GM23338 (cell line): ENCODE data around the gene TNNC1. TPM values are rescaled to one million over a fixed set of nuclear protein-coding genes. Genes with fewer than 3 reads are reported as not detected.

Experiments used
- ATAC-seq: fragments of 200-7000 bp; cut with Tn5 transposase; 3 replicates; pipeline ENCODE4 v1.9.1; 2020
- DNase-seq: peaks from one replicate; pipeline ENCODE4 v3.0.0-alpha.2; 2015; ENCODE audit warnings: low spot score
- H2AFZ ChIP-seq: fragments of 200-600 bp; sonication (generic); 2 replicates; pipeline ENCODE4 v1.8.0; 2016; ENCODE audit warnings: antibody characterized with exemption, mild to moderate bottlenecking, moderate library complexity
- H3F3A ChIP-seq: fragments of 200-600 bp; sonication (generic); replicated peaks from 2 replicates; pipeline ENCODE4 v1.8.0; 2017; ENCODE audit warnings: antibody characterized with exemption, mixed run types, low read depth
- H3K27ac ChIP-seq: fragments of 200-600 bp; sonication (generic); 2 replicates; pipeline ENCODE4 v1.6.1; 2016; ENCODE audit warnings: low read depth
- H3K27me3 ChIP-seq: fragments of 200-600 bp; sonication (generic); 2 replicates; pipeline ENCODE4 v1.8.0; 2016; ENCODE audit warnings: mild to moderate bottlenecking, mixed run types, moderate library complexity; ENCODE audit not compliant: insufficient read depth
- H3K36me3 ChIP-seq: fragments of 200-600 bp; sonication (generic); 2 replicates; pipeline ENCODE4 v1.8.0; 2016; ENCODE audit warnings: mild to moderate bottlenecking; ENCODE audit not compliant: insufficient read depth
- H3K4me1 ChIP-seq: fragments of 200-600 bp; sonication (generic); 2 replicates; pipeline ENCODE4 v1.8.0; 2016; ENCODE audit warnings: mild to moderate bottlenecking, moderate library complexity; ENCODE audit not compliant: insufficient read depth
- H3K4me2 ChIP-seq: fragments of 200-600 bp; sonication (generic); 2 replicates; pipeline ENCODE4 v1.7.1; 2017; ENCODE audit warnings: mixed run types
- H3K4me3 ChIP-seq: fragments of 200-600 bp; sonication (generic); 2 replicates; pipeline ENCODE4 v1.6.1; 2016; ENCODE audit warnings: mixed run types
- H3K79me2 ChIP-seq: fragments of 200-600 bp; sonication (generic); replicated peaks from 2 replicates; pipeline ENCODE4 v1.8.0; 2017; ENCODE audit warnings: mild to moderate bottlenecking; ENCODE audit not compliant: insufficient read depth
- H3K9me2 ChIP-seq: fragments of 200-600 bp; sonication (generic); 2 replicates; pipeline ENCODE4 v1.8.0; 2017; ENCODE audit not compliant: insufficient read depth
- H4K20me1 ChIP-seq: fragments of 200-600 bp; sonication (generic); replicated peaks from 2 replicates; pipeline ENCODE4 v1.8.0; 2017; ENCODE audit warnings: mild to moderate bottlenecking; ENCODE audit not compliant: insufficient read depth
- H3K27ac Mint-ChIP-seq: 2 replicates; pipeline ENCODE4 v1.8.0; 2020; ENCODE audit warnings: inconsistent platforms, mild to moderate bottlenecking, moderate library complexity, mixed read lengths
- H3K27me3 Mint-ChIP-seq: 3 replicates; pipeline ENCODE4 v1.8.0; 2022; ENCODE audit warnings: low read depth, mild to moderate bottlenecking, moderate library complexity, mixed read lengths, inconsistent platforms; ENCODE audit not compliant: insufficient read depth, poor library complexity
- H3K36me3 Mint-ChIP-seq: 3 replicates; pipeline ENCODE4 v1.8.0; 2021; ENCODE audit warnings: low read depth, mild to moderate bottlenecking, inconsistent platforms, moderate library complexity, mixed read lengths
- H3K4me1 Mint-ChIP-seq: 3 replicates; pipeline ENCODE4 v1.8.0; 2020; ENCODE audit warnings: mild to moderate bottlenecking, inconsistent platforms, mixed read lengths
- H3K4me3 Mint-ChIP-seq: 3 replicates; pipeline ENCODE4 v1.8.0; 2021; ENCODE audit warnings: moderate library complexity, mild to moderate bottlenecking, inconsistent platforms, mixed read lengths
- H3K9me3 Mint-ChIP-seq: 3 replicates; pipeline ENCODE4 v1.8.0; 2020; ENCODE audit warnings: moderate library complexity, mild to moderate bottlenecking, inconsistent platforms, mixed read lengths
- CREB1 ChIP-seq: fragments of 250-450 bp; sonication (Bioruptor Pico); IDR thresholded peaks from 2 replicates; pipeline ENCODE4 v1.5.0; 2020; ENCODE audit warnings: low read depth, mild to moderate bottlenecking, moderate library complexity
- EZH2 ChIP-seq: fragments of 200-600 bp; sonication (generic); IDR thresholded peaks from one replicate; pipeline ENCODE4 v1.8.0; 2017; ENCODE audit warnings: antibody characterized with exemption, mild to moderate bottlenecking, low read depth; ENCODE audit not compliant: unreplicated experiment
- EZH2phosphoT487 ChIP-seq: fragments of 200-600 bp; sonication (generic); IDR thresholded peaks from one replicate; pipeline ENCODE4 v1.8.1; 2018; ENCODE audit warnings: antibody characterized with exemption; ENCODE audit not compliant: unreplicated experiment
- NANOG ChIP-seq: IDR thresholded peaks from 2 replicates; pipeline ENCODE4 v1.6.1; 2016; ENCODE audit warnings: antibody characterized with exemption, borderline replicate concordance
- STAT1 ChIP-seq: IDR thresholded peaks from one replicate; pipeline ENCODE4 v1.6.1; 2016; ENCODE audit warnings: antibody characterized with exemption; ENCODE audit not compliant: unreplicated experiment
- ZNF114 ChIP-seq: fragments of 250-450 bp; sonication (Bioruptor Pico); IDR thresholded peaks from 2 replicates; pipeline ENCODE4 v1.5.0; 2020; ENCODE audit warnings: mild to moderate bottlenecking, moderate library complexity
- ZNF331 ChIP-seq: fragments of 250-450 bp; sonication (Bioruptor Pico); IDR thresholded peaks from 2 replicates; pipeline ENCODE4 v1.5.0; 2020; ENCODE audit warnings: low read depth, mild to moderate bottlenecking, moderate library complexity
- polyA plus RNA-seq: library from polyadenylated mRNA; unstranded; fragments of >200 nt; fragmentation: Nextera tagmentation; extraction: Ambion mirVana; gene quantifications from 2 replicates; pipeline ENCODE4 v1.2.1, GENCODE V29; 2016
- total RNA-seq: library from RNA; depleted of rRNA; stranded (reverse); fragments of >200 nt; shearing (Covaris generic); gene quantifications from 2 replicates; pipeline ENCODE4 v1.2.3, GENCODE V29; 2014
- TF ChIP-seq, protein P1 (sequence below), 2 experiments: fragments of 200-600 bp in 1 of 2; sonication (generic) in 1 of 2; conservative IDR thresholded peaks; 2 replicates each; pipeline versions ENCODE4 v1.5.1 to v1.6.1; 2016 to 2017; ENCODE audit warnings: antibody characterized with exemption in 2 of 2, low read depth in 2 of 2, mild to moderate bottlenecking in 2 of 2, moderate library complexity in 1 of 2
- TF ChIP-seq, protein P2 (sequence below): fragments of 250-450 bp; sonication (Bioruptor Pico); IDR thresholded peaks from 2 replicates; pipeline ENCODE4 v1.5.0; 2020; ENCODE audit warnings: mild to moderate bottlenecking, moderate library complexity
- TF ChIP-seq, protein P3 (sequence below): IDR thresholded peaks from 2 replicates; pipeline ENCODE4 v1.6.1; 2016; ENCODE audit warnings: antibody characterized with exemption

The TNNC1 gene
- total and polyA plus RNA-seq, 2 experiments from 2014 or later, result 6.5 to 6.9 TPM

DNA sequence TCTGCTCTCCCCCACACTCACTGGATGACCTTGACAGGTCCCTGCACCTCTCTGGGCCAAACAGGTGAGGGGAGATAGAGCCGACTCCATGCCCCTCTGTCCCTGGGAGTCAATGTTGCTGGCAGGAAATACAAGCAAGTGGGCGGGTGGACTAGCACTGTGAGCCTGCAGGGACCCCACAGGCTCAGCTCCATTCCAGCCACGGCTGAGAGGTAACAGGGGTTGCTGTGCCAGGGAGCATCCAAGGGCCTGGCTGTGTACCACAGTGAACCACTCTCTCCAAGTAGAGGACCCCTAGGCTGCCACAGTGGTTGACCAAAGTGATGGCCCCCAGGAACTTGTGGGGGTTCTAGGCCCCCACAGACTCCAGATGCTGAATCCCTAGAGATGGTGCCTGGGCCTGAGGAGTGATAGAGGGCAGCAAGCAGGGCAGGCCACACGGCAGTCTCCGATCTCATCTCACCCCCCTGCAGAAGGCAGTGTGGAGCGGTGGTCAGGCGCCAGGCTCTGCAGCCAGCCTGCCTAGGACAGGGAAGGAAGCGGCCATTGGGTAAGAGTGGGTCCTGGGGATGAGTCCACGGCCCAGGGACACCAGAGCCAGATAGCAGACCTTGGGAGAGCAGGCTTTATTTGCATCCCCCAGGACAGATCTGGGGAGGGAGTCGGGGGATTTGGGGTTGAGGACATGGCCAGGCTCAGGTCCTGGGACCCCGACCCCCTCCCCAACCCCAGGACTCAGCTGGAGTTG lies 3.2 kb downstream of the TNNC1 start:
- H3K9me2 ChIP-seq, result 0 out of 2 replicates have a peak, but pooled peaks cover 2% of the 10 kb centered on the region
- no peaks in the 10 kb centered on the region for H3K36me3 ChIP-seq
- peaks cover 14% of the 10 kb centered on the region for H3K4me1 ChIP-seq
- H3K4me2 ChIP-seq, result peak overlapping the region; percentile 69; the same call in 1 of the 2 replicates
- H3K36me3 Mint-ChIP-seq, result no peaks in the 10 kb centered on the region
- H3K27me3 ChIP-seq, result no peaks in the 10 kb centered on the region
- no peaks in the 10 kb centered on the region; the same call in 2 of the 3 replicates for H3K9me3 Mint-ChIP-seq
- H2AFZ ChIP-seq, result no peak overlapping the region
- ATAC-seq, result no peak
- H3F3A ChIP-seq, result no peaks in the 10 kb centered on the region
- peaks cover 17% of the 10 kb centered on the region for H3K27me3 Mint-ChIP-seq
- no peak for DNase-seq
- no peaks in the 10 kb centered on the region for H4K20me1 ChIP-seq
- peak overlapping the region; percentile 87 for H3K27ac ChIP-seq
- no peak for TF ChIP-seq NANOG
- no peak for TF ChIP-seq ZNF114
- 0 out of 2 replicates have a peak, but pooled peaks cover under 1% of the 10 kb centered on the region for H3K79me2 ChIP-seq
- peaks cover 28% of the 10 kb centered on the region for H3K4me1 Mint-ChIP-seq
- H3K27ac Mint-ChIP-seq, result no peak overlapping the region
- H3K4me3 ChIP-seq, result no peak overlapping the region
- H3K4me3 Mint-ChIP-seq, result no peak overlapping the region

DNA sequence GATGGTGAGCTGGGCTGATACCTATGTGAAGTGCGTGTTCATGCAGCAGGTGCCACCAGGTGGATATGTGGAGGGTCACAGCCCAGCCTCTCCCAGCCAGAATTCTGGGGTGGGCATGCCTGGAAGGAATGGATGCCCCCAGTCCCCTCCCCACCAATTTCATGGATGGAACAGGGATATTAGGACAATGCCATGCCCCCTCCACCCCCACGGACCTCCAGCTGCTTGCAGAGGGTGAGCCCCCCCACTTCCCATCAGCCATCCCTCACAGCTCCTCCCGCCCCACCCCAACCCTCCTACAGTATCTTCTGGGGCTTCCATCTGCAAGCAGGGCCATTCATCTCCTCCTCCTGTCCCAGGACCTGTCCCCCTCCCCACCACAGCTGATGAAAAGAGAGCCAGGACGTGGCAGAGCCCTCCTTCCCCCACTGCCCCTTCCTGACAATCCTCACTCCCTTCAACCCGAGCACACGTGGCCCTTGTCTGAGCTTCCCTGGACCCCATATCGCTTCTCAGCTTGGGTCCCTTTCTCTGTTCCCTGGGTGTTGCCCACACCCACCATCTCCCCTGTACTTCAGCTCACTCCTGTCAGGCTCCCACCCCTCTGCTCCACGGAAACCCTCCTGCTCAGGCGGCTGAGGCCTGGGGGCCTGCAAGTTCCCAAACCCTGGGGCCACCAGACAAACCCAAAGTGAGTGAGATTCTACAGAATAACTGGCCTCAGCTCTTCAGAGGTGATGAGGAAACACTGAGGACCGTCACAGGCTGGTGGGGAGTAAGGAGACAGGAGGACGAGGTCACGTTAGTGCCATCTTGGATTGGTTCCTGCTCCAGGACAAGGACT lies 6.1 kb downstream of the TNNC1 start:
- no peak overlapping the region for H2AFZ ChIP-seq
- Mint-ChIP-seq H3K9me3 (no peaks in the 10 kb centered on the region; the same call in 2 of the 3 replicates), H3K4me3 (no peak overlapping the region), H3K27me3 (peaks cover 16% of the 10 kb centered on the region), H3K27ac (no peak overlapping the region), H3K36me3 (no peaks in the 10 kb centered on the region), H3K4me1 (peaks cover 17% of the 10 kb centered on the region)
- peaks cover 8% of the 10 kb centered on the region; the same call in 1 of the 2 replicates for H3K9me2 ChIP-seq
- H3F3A ChIP-seq, result no peaks in the 10 kb centered on the region
- H3K4me2 ChIP-seq, result no peak overlapping the region
- H3K27ac ChIP-seq, result no peak overlapping the region
- peaks cover 5% of the 10 kb centered on the region for H3K4me1 ChIP-seq
- no peaks in the 10 kb centered on the region for H3K36me3 ChIP-seq
- no peaks in the 10 kb centered on the region for H3K79me2 ChIP-seq
- H3K27me3 ChIP-seq, result no peaks in the 10 kb centered on the region
- ATAC-seq, result no peak
- no peaks in the 10 kb centered on the region for H4K20me1 ChIP-seq
- H3K4me3 ChIP-seq, result no peak overlapping the region
- TF ChIP-seq, protein P1, sequence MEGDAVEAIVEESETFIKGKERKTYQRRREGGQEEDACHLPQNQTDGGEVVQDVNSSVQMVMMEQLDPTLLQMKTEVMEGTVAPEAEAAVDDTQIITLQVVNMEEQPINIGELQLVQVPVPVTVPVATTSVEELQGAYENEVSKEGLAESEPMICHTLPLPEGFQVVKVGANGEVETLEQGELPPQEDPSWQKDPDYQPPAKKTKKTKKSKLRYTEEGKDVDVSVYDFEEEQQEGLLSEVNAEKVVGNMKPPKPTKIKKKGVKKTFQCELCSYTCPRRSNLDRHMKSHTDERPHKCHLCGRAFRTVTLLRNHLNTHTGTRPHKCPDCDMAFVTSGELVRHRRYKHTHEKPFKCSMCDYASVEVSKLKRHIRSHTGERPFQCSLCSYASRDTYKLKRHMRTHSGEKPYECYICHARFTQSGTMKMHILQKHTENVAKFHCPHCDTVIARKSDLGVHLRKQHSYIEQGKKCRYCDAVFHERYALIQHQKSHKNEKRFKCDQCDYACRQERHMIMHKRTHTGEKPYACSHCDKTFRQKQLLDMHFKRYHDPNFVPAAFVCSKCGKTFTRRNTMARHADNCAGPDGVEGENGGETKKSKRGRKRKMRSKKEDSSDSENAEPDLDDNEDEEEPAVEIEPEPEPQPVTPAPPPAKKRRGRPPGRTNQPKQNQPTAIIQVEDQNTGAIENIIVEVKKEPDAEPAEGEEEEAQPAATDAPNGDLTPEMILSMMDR (conservative IDR thresholded peaks at IDR 0.05; ENCODE audit: low read depth in 2 of 2), result no peak
- TF ChIP-seq EZH2phosphoT487 (no peak), EZH2 (no peak), ZNF114 (no peak), ZNF331 (CRISPR knock-in tag) (no peak), STAT1 (no peak), CREB1 (CRISPR knock-in tag) (no peak)
- TF ChIP-seq, protein P2, sequence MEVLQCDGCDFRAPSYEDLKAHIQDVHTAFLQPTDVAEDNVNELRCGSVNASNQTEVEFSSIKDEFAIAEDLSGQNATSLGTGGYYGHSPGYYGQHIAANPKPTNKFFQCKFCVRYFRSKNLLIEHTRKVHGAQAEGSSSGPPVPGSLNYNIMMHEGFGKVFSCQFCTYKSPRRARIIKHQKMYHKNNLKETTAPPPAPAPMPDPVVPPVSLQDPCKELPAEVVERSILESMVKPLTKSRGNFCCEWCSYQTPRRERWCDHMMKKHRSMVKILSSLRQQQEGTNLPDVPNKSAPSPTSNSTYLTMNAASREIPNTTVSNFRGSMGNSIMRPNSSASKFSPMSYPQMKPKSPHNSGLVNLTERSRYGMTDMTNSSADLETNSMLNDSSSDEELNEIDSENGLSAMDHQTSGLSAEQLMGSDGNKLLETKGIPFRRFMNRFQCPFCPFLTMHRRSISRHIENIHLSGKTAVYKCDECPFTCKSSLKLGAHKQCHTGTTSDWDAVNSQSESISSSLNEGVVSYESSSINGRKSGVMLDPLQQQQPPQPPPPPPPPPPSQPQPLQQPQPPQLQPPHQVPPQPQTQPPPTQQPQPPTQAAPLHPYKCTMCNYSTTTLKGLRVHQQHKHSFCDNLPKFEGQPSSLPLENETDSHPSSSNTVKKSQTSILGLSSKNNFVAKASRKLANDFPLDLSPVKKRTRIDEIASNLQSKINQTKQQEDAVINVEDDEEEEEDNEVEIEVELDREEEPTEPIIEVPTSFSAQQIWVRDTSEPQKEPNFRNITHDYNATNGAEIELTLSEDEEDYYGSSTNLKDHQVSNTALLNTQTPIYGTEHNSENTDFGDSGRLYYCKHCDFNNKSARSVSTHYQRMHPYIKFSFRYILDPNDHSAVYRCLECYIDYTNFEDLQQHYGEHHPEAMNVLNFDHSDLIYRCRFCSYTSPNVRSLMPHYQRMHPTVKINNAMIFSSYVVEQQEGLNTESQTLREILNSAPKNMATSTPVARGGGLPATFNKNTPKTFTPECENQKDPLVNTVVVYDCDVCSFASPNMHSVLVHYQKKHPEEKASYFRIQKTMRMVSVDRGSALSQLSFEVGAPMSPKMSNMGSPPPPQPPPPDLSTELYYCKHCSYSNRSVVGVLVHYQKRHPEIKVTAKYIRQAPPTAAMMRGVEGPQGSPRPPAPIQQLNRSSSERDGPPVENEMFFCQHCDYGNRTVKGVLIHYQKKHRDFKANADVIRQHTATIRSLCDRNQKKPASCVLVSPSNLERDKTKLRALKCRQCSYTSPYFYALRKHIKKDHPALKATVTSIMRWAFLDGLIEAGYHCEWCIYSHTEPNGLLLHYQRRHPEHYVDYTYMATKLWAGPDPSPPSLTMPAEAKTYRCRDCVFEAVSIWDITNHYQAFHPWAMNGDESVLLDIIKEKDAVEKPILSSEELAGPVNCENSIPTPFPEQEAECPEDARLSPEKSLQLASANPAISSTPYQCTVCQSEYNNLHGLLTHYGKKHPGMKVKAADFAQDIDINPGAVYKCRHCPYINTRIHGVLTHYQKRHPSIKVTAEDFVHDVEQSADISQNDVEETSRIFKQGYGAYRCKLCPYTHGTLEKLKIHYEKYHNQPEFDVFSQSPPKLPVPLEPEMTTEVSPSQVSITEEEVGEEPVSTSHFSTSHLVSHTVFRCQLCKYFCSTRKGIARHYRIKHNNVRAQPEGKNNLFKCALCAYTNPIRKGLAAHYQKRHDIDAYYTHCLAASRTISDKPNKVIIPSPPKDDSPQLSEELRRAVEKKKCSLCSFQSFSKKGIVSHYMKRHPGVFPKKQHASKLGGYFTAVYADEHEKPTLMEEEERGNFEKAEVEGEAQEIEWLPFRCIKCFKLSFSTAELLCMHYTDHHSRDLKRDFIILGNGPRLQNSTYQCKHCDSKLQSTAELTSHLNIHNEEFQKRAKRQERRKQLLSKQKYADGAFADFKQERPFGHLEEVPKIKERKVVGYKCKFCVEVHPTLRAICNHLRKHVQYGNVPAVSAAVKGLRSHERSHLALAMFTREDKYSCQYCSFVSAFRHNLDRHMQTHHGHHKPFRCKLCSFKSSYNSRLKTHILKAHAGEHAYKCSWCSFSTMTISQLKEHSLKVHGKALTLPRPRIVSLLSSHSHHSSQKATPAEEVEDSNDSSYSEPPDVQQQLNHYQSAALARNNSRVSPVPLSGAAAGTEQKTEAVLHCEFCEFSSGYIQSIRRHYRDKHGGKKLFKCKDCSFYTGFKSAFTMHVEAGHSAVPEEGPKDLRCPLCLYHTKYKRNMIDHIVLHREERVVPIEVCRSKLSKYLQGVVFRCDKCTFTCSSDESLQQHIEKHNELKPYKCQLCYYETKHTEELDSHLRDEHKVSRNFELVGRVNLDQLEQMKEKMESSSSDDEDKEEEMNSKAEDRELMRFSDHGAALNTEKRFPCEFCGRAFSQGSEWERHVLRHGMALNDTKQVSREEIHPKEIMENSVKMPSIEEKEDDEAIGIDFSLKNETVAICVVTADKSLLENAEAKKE (CRISPR knock-in tag), result no peak
- TF ChIP-seq, protein P3, sequence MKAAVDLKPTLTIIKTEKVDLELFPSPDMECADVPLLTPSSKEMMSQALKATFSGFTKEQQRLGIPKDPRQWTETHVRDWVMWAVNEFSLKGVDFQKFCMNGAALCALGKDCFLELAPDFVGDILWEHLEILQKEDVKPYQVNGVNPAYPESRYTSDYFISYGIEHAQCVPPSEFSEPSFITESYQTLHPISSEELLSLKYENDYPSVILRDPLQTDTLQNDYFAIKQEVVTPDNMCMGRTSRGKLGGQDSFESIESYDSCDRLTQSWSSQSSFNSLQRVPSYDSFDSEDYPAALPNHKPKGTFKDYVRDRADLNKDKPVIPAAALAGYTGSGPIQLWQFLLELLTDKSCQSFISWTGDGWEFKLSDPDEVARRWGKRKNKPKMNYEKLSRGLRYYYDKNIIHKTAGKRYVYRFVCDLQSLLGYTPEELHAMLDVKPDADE, result no peak
- no peak for DNase-seq
